GM12874 (cell line): ENCODE data around the gene RARRES1.

Experiments
- TF ChIP-seq, protein P1 (sequence below): IDR thresholded peaks from 2 replicates; pipeline ENCODE4 v1.5.1; 2011; ENCODE audit warnings: low read depth, mild to moderate bottlenecking, control low read depth, low read length, moderate library complexity; ENCODE audit not compliant: insufficient read depth

Gene RARRES1, protein sequence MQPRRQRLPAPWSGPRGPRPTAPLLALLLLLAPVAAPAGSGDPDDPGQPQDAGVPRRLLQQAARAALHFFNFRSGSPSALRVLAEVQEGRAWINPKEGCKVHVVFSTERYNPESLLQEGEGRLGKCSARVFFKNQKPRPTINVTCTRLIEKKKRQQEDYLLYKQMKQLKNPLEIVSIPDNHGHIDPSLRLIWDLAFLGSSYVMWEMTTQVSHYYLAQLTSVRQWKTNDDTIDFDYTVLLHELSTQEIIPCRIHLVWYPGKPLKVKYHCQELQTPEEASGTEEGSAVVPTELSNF

GRCh38 chr3:158731938-158732855 lies at the start of gene RARRES1:
TSS of gene RARRES1 (minus strand) at chr3:158732457. CDS start at chr3:158732415, 42 bp downstream.
- TF ChIP-seq, protein P1, sequence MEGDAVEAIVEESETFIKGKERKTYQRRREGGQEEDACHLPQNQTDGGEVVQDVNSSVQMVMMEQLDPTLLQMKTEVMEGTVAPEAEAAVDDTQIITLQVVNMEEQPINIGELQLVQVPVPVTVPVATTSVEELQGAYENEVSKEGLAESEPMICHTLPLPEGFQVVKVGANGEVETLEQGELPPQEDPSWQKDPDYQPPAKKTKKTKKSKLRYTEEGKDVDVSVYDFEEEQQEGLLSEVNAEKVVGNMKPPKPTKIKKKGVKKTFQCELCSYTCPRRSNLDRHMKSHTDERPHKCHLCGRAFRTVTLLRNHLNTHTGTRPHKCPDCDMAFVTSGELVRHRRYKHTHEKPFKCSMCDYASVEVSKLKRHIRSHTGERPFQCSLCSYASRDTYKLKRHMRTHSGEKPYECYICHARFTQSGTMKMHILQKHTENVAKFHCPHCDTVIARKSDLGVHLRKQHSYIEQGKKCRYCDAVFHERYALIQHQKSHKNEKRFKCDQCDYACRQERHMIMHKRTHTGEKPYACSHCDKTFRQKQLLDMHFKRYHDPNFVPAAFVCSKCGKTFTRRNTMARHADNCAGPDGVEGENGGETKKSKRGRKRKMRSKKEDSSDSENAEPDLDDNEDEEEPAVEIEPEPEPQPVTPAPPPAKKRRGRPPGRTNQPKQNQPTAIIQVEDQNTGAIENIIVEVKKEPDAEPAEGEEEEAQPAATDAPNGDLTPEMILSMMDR: no peak

GRCh38 chr3:158781849-158782248 lies 49.6 kb upstream of the RARRES1 start:
- TF ChIP-seq, protein P1: no peak

GRCh38 chr3:158781191-158781590 lies 48.9 kb upstream of the RARRES1 start:
- TF ChIP-seq, protein P1: no peak

DNA sequence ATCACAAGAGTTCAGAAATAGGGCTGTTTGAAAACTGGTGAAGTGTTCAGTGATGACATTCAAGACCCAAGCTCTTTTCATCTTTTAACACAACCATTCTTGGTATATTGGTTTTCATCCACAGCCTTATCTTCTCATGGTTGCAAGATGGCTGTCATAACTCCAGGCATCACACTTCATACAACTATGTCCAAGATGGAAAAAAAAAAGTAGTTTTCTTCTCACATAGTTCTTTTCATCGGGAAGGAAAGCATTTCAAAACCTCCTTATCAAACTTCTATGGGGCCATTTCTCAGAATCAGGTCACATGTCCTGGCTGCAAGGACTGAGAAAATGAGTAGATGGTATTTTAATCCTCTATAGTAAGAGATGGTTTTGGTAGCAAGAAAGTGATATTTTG lies 48.5 kb upstream of the RARRES1 start:
- TF ChIP-seq, protein P1: no peak

DNA sequence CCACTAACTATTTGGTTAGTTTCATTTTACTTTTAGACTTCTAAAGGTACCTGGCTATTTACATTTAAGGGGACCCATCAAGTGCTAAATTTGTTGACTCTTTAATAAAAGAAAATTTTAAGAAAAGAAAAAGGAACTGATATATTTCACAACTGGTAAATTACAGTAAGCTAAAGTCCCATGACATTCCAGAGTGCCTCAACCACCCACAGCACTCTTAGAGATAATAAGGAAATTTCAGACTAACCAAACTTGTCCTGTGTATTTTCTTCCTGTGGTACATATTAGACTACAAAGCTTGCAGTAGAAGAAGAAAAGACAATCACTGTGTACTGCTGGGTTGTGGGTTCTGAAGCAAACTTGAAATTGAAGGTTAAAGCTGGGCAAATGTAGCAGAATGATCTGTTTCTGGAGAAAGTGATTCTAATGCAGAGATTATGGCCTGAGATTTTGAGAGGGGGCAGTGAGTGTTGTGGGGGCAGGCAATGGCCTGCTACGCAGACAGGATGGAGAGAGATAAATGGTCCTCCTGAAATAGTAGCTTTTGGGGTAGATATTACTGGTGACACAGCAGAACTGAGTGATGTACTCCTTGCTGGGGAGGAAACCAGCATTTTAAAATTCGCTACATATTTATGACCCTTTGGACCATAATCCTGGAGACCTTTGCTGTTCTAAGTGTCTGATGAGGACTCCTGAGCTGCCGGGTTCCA lies 45.1 kb upstream of the RARRES1 start:
- TF ChIP-seq, protein P1: no peak

GRCh38 chr3:158776531-158776930 lies 44.3 kb upstream of the RARRES1 start:
- TF ChIP-seq, protein P1: no peak
